ENCODE data around the gene MAD1L1. TPM values are rescaled to one million over a fixed set of nuclear protein-coding genes. Genes with fewer than 3 reads are reported as not detected.
A peak's percentile ranks its signal among the peaks of the same experiment; 100 is the strongest.
"Not testable (repeated sequence)": the region's sequence is repeated elsewhere in the genome, so short reads cannot be mapped to it uniquely, and the experiment has no call there.

MAD1L1 gene
- total and polyA plus RNA-seq, 2 of the 4 experiments (the other 2 are of a cell fraction), result 29.0 to 40.9 TPM

DNA sequence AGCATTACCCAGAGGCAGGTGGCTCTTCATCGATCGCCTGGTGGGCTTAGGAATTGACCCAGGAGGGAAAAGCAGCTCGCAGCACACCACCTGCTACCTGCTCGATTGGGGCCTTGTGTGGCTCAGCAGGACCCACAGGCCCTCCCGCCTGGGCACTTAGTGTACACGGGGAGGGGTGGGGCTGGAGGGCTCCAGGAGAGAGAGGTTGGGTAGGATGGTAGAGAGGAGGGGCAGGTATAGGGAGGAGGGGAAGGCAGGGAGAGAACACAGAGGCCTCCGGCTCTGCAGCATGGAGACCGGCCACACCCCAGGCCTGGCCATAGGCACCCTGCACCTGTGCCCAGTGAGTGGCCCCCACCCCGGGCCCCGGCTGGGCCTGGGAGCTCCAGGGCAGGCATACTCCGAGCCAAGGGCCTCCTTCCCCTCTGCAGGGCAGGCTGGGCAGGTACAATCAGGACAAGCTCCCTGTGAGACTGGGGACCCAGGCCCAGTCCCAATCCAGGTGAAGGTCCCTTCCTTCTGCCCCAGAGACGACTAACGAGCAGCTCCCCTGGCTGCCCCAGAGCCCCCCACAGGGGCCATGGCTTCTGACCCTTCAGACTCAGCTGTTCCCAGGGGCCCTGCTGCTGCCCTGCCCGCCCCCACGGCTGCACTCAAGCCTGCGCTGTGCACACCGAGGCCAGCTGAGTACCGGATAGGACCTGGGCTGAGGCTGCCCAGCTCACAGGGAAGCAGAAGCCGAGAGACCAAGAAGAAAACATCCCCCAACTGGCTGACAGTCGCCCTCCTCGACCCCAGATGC is 358.0 kb downstream of the MAD1L1 start:
- H3K9me3 ChIP-seq (ENCODE audit: control insufficient read depth, insufficient read depth, low read length); H3K79me1 ChIP-seq (ENCODE audit: low read depth in 1 of 2, low read length in 2 of 2); H4K5ac ChIP-seq (ENCODE audit: low read depth, low read length); H2BK15ac ChIP-seq (ENCODE audit: low read depth, low read length); BruUV-seq (replicated peaks); POLR2A ChIA-PET (ENCODE audit: unreplicated experiment); H4K91ac ChIP-seq (ENCODE audit: insufficient read depth, low read depth, low read length); H2BK5ac ChIP-seq (ENCODE audit: low read depth, low read length, poor library complexity, severe bottlenecking); H3K36me3 ChIP-seq (ENCODE audit: control insufficient read depth, insufficient read depth, low read length); H2AK5ac ChIP-seq (ENCODE audit: low read depth, low read length); H3K9ac ChIP-seq (ENCODE audit: low read depth, low read length); H3K9me1 ChIP-seq (ENCODE audit: insufficient read depth, low read length); CTCF ChIA-PET; H4K20me1 ChIP-seq (ENCODE audit: insufficient read depth, low read length); H3K23ac ChIP-seq (ENCODE audit: low read depth, low read length); H3K18ac ChIP-seq (ENCODE audit: low read depth, low read length); in situ Hi-C loops (cut with MboI; ENCODE audit: low sequenced_read_pairs); H2BK120ac ChIP-seq (ENCODE audit: low read depth, low read length); H4K8ac ChIP-seq (ENCODE audit: low read depth in 2 of 2, low read length in 2 of 2); DNase-seq; intact Hi-C loops (cut with micrococcal nuclease); H2AFZ ChIP-seq (replicated peaks; ENCODE audit: low read length, poor library complexity); dilution Hi-C loops (cut with HindIII; ENCODE audit: low sequenced_read_pairs, unreplicated experiment); H3K14ac ChIP-seq (replicated peaks; ENCODE audit: low read depth, low read length); H2BK20ac ChIP-seq (ENCODE audit: low read depth, low read length); H3K4me3 ChIP-seq (ENCODE audit: insufficient read depth, low read depth, low read length); H3K27ac ChIP-seq (ENCODE audit: insufficient read depth, low read length); H3K4me2 ChIP-seq (ENCODE audit: low read depth, low read length); H3K56ac ChIP-seq (ENCODE audit: extremely low read depth, insufficient read depth, low read length); H3K27me3 ChIP-seq (ENCODE audit: control insufficient read depth, insufficient read depth, low read length); H3K4ac ChIP-seq (ENCODE audit: low read depth, low read length); H3K4me1 ChIP-seq (ENCODE audit: control insufficient read depth, insufficient read depth, low read length): not testable (repeated sequence)
- 0 out of 2 replicates have a peak, but pooled peaks have one; percentile 40 for ATAC-seq (ENCODE audit: low read depth)
- peak overlapping the region; percentile 61 for H2AK9ac ChIP-seq (replicated peaks; ENCODE audit: low read depth, low read length, poor library complexity)
- no CpG with 5 or more reads among the region's 21 CpGs for WGBS, 2 experiments (ENCODE audit: extremely low coverage in 2 of 2, insufficient read length in 1 of 2)
